Esophagus muscularis mucosa (tissue), 4 donors: ENCODE data around the gene KRTAP9-1. TPM values are rescaled to one million over a fixed set of nuclear protein-coding genes. Genes with fewer than 3 reads are reported as not detected.
"Not testable (repeated sequence)": the region's sequence is repeated elsewhere in the genome, so short reads cannot be mapped to it uniquely, and the experiment has no call there.

Source experiments
- DNase-seq: peaks from one replicate; pipeline ENCODE4 v3.0.0-alpha.2; 2017; ENCODE audit errors: extremely low spot score
- H3K27ac ChIP-seq, 4 donors: fragments of 200-600 bp; sonication (generic); replicated peaks in 1 of 4; 1 replicate in 3 of 4; 2 replicates in 1 of 4; pipeline ENCODE4 v1.5.1; 2016 to 2019; ENCODE audit warnings: mild to moderate bottlenecking in 1 of 4
- H3K27me3 ChIP-seq, 4 donors: fragments of 200-600 bp; sonication (generic); one replicate each; pipeline versions ENCODE4 v1.5.1 to v1.6.0; 2016 to 2019
- H3K36me3 ChIP-seq, 4 donors: fragments of 200-600 bp; sonication (generic); one replicate each; pipeline ENCODE4 v1.5.1; 2016 to 2019
- H3K4me1 ChIP-seq, 4 donors: fragments of 200-600 bp; sonication (generic); one replicate each; pipeline ENCODE4 v1.5.1; 2016 to 2019
- H3K4me3 ChIP-seq, 4 donors: fragments of 200-600 bp; sonication (generic); 1 replicate in 2 of 4; 2 replicates in 2 of 4; pipeline ENCODE4 v1.5.1; 2016 to 2019; ENCODE audit warnings: mild to moderate bottlenecking in 4 of 4, moderate library complexity in 1 of 4
- H3K9me3 ChIP-seq, 4 donors: fragments of 200-600 bp; sonication (generic); 1 replicate in 3 of 4; 2 replicates in 1 of 4; pipeline ENCODE4 v1.5.1; 2016 to 2019
- EP300 ChIP-seq: sonication (generic); formaldehyde crosslinking; IDR thresholded peaks from one replicate; pipeline ENCODE4 v1.6.1; 2017; ENCODE audit warnings: antibody characterized with exemption
- POLR2A ChIP-seq: fragments of 450-650 bp; IDR thresholded peaks from one replicate; pipeline ENCODE4 v1.6.1; 2017; ENCODE audit warnings: antibody characterized with exemption, moderate library complexity, mild to moderate bottlenecking, low read depth
- POLR2AphosphoS5 ChIP-seq, 2 donors: sonication (generic); formaldehyde crosslinking; IDR thresholded peaks; one replicate each; pipeline ENCODE4 v1.6.1; 2017; ENCODE audit warnings: antibody characterized with exemption in 2 of 2
- WGBS: methylation state at CpG from one replicate; pipeline ENCODE4 v1.1.5; 2018; 5-methylcytosine and 5-hydroxymethylcytosine counted together
- intact Hi-C: fragments of 100-400 bp; cut with DNase I; formaldehyde crosslinking; loops from one replicate; pipeline ENCODE4 v1.15.1; 2023
- small RNA-seq, 3 donors: library from RNA; depleted of rRNA; stranded (forward); fragments of <200 nt; gene quantifications; one replicate each; pipeline ENCODE3, GENCODE V24; 2016
- total RNA-seq, 4 donors: library from RNA; depleted of rRNA; stranded (reverse); fragments of >200 nt; gene quantifications; one replicate each; pipeline versions ENCODE4 v1.1.0 to v1.2.1, GENCODE V29; 2016
- TF ChIP-seq, protein P1 (sequence below), 3 experiments: fragments of 200-600 bp in 2 of 3; fragments of 450-650 bp in 1 of 3; sonication (generic) in 2 of 3; IDR thresholded peaks; one replicate each; pipeline ENCODE4 v1.5.1; 2017 to 2019; ENCODE audit warnings: antibody characterized with exemption in 3 of 3, mild to moderate bottlenecking in 2 of 3, moderate library complexity in 1 of 3

Gene KRTAP9-1
- total RNA-seq, 4 donors from 2014 or later, result not detected

DNA sequence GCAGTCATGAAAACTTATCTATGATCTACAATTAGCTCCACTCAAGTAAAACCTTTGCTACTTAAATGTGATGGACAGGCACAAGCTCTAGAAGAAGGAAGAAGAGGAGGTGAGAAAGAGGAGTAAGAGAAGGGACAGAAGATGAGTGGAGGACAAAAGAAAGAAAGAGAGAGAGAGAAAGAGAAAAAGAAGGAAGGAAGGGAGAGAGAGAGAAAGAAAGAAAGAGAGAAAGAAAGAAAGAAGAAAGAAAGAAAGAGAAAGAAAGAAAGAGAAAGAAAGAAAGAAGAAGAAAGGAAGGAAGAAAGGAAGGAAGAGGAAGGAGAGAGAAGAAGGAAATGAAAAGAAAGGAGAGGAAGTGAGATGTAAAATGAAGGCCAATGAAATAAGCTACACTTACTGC is 40.4 kb downstream of the KRTAP9-1 start:
- H3K27ac ChIP-seq, result no peak overlapping the region
- H3K4me1 ChIP-seq, result no peaks in the 10 kb centered on the region
- no peaks in the 10 kb centered on the region for H3K9me3 ChIP-seq
- TF ChIP-seq POLR2A, result no peak
- no peak overlapping the region for H3K4me3 ChIP-seq
- H3K36me3 ChIP-seq, result no peaks in the 10 kb centered on the region
- DNase-seq, result no peak
- H3K27me3 ChIP-seq, result peaks cover 0 to 24% (median 0%) of the 10 kb centered on the region in 4 donors
- intact Hi-C loops, result no loop called here

DNA sequence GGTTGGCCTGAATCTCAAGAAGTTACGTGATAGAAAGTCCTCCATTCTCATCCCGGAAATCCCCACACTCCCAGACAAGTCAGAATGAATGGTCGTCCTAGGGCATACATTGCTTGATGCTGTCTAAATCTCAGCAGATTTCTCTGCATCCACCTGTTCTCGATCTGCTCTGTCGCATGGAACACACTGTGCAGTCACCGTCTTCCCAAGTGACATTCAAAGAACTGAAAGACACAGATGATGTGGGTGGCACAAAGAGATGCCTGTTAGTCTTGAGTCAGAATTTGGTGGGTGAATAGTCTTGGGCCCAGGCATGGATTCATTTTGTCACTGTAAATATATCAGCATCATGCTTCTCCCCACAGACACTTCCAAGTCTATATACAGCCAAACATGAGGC is 42.0 kb downstream of the KRTAP9-1 start:
- Histone ChIP-seq H3K36me3 (no peaks in the 10 kb centered on the region), H3K4me1 (no peaks in the 10 kb centered on the region), H3K27ac (no peak overlapping the region), H3K9me3 (no peaks in the 10 kb centered on the region), H3K27me3 (peaks cover 0 to 24% (median 0%) of the 10 kb centered on the region in 4 donors), H3K4me3 (no peak overlapping the region)
- TF ChIP-seq POLR2AphosphoS5 (IDR thresholded peaks at IDR 0.05) (no peak), POLR2A (no peak), EP300 (no peak)
- TF ChIP-seq, protein P1, sequence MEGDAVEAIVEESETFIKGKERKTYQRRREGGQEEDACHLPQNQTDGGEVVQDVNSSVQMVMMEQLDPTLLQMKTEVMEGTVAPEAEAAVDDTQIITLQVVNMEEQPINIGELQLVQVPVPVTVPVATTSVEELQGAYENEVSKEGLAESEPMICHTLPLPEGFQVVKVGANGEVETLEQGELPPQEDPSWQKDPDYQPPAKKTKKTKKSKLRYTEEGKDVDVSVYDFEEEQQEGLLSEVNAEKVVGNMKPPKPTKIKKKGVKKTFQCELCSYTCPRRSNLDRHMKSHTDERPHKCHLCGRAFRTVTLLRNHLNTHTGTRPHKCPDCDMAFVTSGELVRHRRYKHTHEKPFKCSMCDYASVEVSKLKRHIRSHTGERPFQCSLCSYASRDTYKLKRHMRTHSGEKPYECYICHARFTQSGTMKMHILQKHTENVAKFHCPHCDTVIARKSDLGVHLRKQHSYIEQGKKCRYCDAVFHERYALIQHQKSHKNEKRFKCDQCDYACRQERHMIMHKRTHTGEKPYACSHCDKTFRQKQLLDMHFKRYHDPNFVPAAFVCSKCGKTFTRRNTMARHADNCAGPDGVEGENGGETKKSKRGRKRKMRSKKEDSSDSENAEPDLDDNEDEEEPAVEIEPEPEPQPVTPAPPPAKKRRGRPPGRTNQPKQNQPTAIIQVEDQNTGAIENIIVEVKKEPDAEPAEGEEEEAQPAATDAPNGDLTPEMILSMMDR (IDR thresholded peaks at IDR 0.05), result no peak
- 83% methylated on average over 6 of the region's 6 CpGs for WGBS
- no peak for DNase-seq
- intact Hi-C loops, result no loop called here

DNA sequence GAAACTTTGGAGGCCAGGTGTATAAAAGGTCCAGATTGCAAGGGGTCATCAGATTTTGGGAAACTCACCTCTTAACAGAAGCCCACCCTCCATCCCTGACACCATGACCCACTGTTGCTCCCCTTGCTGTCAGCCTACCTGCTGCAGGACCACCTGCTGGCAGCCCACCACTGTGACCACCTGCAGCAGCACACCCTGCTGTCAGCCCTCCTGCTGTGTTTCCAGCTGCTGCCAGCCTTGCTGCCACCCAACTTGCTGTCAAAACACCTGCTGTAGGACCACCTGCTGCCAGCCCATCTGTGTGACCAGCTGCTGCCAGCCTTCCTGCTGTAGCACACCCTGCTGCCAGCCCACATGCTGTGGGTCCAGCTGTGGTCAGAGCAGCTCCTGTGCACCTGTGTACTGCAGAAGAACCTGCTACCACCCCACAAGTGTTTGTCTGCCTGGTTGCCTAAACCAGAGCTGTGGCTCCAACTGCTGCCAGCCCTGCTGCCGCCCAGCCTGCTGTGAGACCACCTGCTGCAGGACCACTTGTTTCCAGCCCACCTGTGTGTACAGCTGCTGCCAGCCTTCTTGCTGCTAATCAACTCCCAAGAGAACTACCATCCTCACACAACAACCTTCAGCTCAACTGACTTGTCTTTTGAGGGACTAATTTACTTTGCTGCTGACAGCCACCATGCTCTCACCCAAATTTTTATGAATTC is 42.9 kb downstream of the KRTAP9-1 start, which contains the start of gene KRTAP9-3:
Gene KRTAP9-3 (plus strand): TSS at position 51 of the 707 bp plus-strand sequence. CDS start 53 bp downstream, at position 104.
- WGBS, result 86% methylated on average over 1 of the region's 1 CpG
- H3K9me3 ChIP-seq, H3K4me1 ChIP-seq, H3K27ac ChIP-seq, intact Hi-C loops, H3K4me3 ChIP-seq, DNase-seq, H3K36me3 ChIP-seq: not testable (repeated sequence)
- peaks cover 0 to 24% (median 0%) of the 10 kb centered on the region in 4 donors for H3K27me3 ChIP-seq

DNA sequence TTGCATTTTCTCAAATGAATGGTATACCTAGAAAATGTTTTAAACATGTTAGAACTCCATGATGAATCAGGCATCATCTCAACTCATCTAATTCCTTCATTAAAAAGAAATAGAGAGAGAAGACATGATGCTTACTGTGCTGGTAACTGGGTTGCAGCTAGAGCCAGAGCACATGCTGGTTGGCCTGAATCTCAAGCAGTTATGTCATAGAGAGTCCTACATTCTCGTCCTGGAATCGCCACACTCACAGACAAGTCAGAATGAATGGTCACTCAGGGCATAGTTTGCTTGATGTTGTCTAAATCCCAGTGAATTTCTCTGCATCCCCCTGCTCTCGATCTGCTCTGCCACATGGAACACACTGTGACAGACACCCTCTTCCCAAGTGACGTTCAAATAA is 47.4 kb downstream of the KRTAP9-1 start:
- H3K27ac ChIP-seq, DNase-seq, H3K36me3 ChIP-seq, H3K9me3 ChIP-seq, intact Hi-C loops, H3K4me3 ChIP-seq, H3K4me1 ChIP-seq: not testable (repeated sequence)
- peaks cover 0 to 29% (median 0%) of the 10 kb centered on the region in 4 donors for H3K27me3 ChIP-seq
- 89% methylated on average over 4 of the region's 4 CpGs for WGBS

DNA sequence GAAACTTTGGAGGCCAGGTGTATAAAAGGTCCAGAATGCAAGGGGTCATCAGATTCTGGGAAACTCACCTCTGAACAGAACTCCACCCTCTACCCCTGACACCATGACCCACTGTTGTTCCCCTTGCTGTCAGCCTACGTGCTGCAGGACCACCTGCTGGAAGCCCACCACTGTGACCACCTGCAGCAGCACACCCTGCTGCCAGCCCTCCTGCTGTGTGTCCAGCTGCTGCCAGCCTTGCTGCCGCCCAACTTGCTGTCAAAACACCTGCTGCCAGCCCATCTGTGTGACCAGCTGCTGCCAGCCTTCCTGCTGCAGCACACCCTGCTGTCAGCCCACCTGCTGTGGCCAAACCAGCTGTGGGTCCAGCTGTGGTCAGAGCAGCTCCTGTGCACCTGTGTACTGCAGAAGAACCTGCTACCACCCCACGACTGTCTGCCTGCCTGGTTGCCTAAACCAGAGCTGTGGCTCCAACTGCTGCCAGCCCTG is 48.3 kb downstream of the KRTAP9-1 start, which contains the start of gene KRTAP9-8:
Gene KRTAP9-8 (plus strand): TSS at position 51 of the 489 bp plus-strand sequence. CDS start 53 bp downstream, at position 104.
- WGBS, result no CpG with 5 or more reads among the region's 3 CpGs
- DNase-seq, intact Hi-C loops, H3K27ac ChIP-seq, H3K4me3 ChIP-seq, H3K4me1 ChIP-seq, H3K9me3 ChIP-seq, H3K36me3 ChIP-seq: not testable (repeated sequence)
- peaks cover 0 to 22% (median 0%) of the 10 kb centered on the region in 4 donors for H3K27me3 ChIP-seq

Small RNAs within 50 kb of the gene (small RNA-seq; reads per million reads assigned to genes)
- gene KRTAP4-17P, result 0 reads per million in 3 donors

Other genes with a start within 250 kb of the KRTAP9-1 start
- gene KRT39, start 222.9 kb upstream of the KRTAP9-1 start, total RNA-seq, result not detected
- not detected for gene KRT40, start 205.6 kb upstream of the KRTAP9-1 start, total RNA-seq
- gene KRTAP3-3, start 195.7 kb upstream of the KRTAP9-1 start, total RNA-seq, result not detected
- gene KRTAP3-2, start 190.0 kb upstream of the KRTAP9-1 start, total RNA-seq, result not detected
- gene KRTAP3-1, start 180.8 kb upstream of the KRTAP9-1 start, total RNA-seq, result not detected
- not detected for gene KRTAP1-5, start 162.7 kb upstream of the KRTAP9-1 start, total RNA-seq
- not detected for gene KRTAP1-4, start 159.7 kb upstream of the KRTAP9-1 start, total RNA-seq
- gene KRTAP1-3, start 155.0 kb upstream of the KRTAP9-1 start, total RNA-seq, result not detected
- not detected for gene KRTAP1-1, start 148.4 kb upstream of the KRTAP9-1 start, total RNA-seq
- not detected for gene KRTAP2-1, start 142.6 kb upstream of the KRTAP9-1 start, total RNA-seq
- gene KRTAP2-2, start 134.7 kb upstream of the KRTAP9-1 start, total RNA-seq, result not detected
- not detected for gene KRTAP2-3, start 129.8 kb upstream of the KRTAP9-1 start, total RNA-seq
- gene KRTAP2-4, start 124.0 kb upstream of the KRTAP9-1 start, total RNA-seq, result not detected
- not detected for gene KRTAP4-7, start 105.7 kb upstream of the KRTAP9-1 start, total RNA-seq
- not detected for gene KRTAP4-8, start 91.7 kb upstream of the KRTAP9-1 start, total RNA-seq
- gene KRTAP4-16, start 87.7 kb upstream of the KRTAP9-1 start, total RNA-seq, result not detected
- not detected for gene KRTAP4-9, start 84.5 kb upstream of the KRTAP9-1 start, total RNA-seq
- not detected for gene KRTAP4-11, start 71.5 kb upstream of the KRTAP9-1 start, total RNA-seq
- not detected for gene KRTAP4-12, start 65.7 kb upstream of the KRTAP9-1 start, total RNA-seq
- gene KRTAP4-6, start 49.3 kb upstream of the KRTAP9-1 start, total RNA-seq, result not detected
- gene KRTAP4-5, start 40.1 kb upstream of the KRTAP9-1 start, total RNA-seq, result not detected
- gene KRTAP4-4, start 29.1 kb upstream of the KRTAP9-1 start, total RNA-seq, result not detected
- not detected for gene KRTAP4-3, start 21.7 kb upstream of the KRTAP9-1 start, total RNA-seq
- gene KRTAP4-2, start 11.7 kb upstream of the KRTAP9-1 start, total RNA-seq, result not detected
- not detected for gene KRTAP4-1, start 5.0 kb upstream of the KRTAP9-1 start, total RNA-seq
- not detected for gene KRTAP9-2, start 36.8 kb downstream of the KRTAP9-1 start, total RNA-seq
- gene KRTAP9-3, start 42.6 kb downstream of the KRTAP9-1 start, total RNA-seq, result not detected
- not detected for gene KRTAP9-8, start 48.1 kb downstream of the KRTAP9-1 start, total RNA-seq
- gene KRTAP9-4, start 59.8 kb downstream of the KRTAP9-1 start, total RNA-seq, result not detected
- not detected for gene KRTAP9-9, start 65.5 kb downstream of the KRTAP9-1 start, total RNA-seq
- gene KRTAP9-6, start 75.5 kb downstream of the KRTAP9-1 start, total RNA-seq, result not detected
- not detected for gene KRTAP9-7, start 85.8 kb downstream of the KRTAP9-1 start, total RNA-seq
- not detected for gene KRTAP29-1, start 113.0 kb downstream of the KRTAP9-1 start, total RNA-seq
- gene KRTAP16-1, start 119.4 kb downstream of the KRTAP9-1 start, total RNA-seq, result not detected
- not detected for gene KRTAP17-1, start 125.8 kb downstream of the KRTAP9-1 start, total RNA-seq
- gene KRT33A, start 160.9 kb downstream of the KRTAP9-1 start, total RNA-seq, result not detected
- not detected for gene KRT33B, start 179.9 kb downstream of the KRTAP9-1 start, total RNA-seq
- not detected for gene KRT34, start 192.4 kb downstream of the KRTAP9-1 start, total RNA-seq
- not detected for gene KRT31, start 207.7 kb downstream of the KRTAP9-1 start, total RNA-seq
- gene KRT37, start 234.7 kb downstream of the KRTAP9-1 start, total RNA-seq, result not detected